Ishikawa (cell line): ENCODE results near the gene HSF5.

Source experiments
- CEBPB ChIP-seq: IDR thresholded peaks from 2 replicates; pipeline ENCODE4 v1.6.1; 2012
- CREB1 ChIP-seq: IDR thresholded peaks from 2 replicates; pipeline ENCODE4 v1.6.1; 2012; ENCODE audit warnings: low read depth
- EGR1 ChIP-seq: IDR thresholded peaks from 2 replicates; pipeline ENCODE4 v1.6.1; 2012
- EP300 ChIP-seq: IDR thresholded peaks from 2 replicates; pipeline ENCODE4 v1.6.1; 2012; ENCODE audit warnings: borderline replicate concordance
- FOXM1 ChIP-seq: IDR thresholded peaks from 2 replicates; pipeline ENCODE4 v1.6.1; 2012; ENCODE audit warnings: low read depth, borderline replicate concordance
- MAX ChIP-seq: IDR thresholded peaks from 2 replicates; pipeline ENCODE4 v1.6.1; 2012
- NFIC ChIP-seq: IDR thresholded peaks from 2 replicates; pipeline ENCODE4 v1.6.1; 2012
- RAD21 ChIP-seq: IDR thresholded peaks from 2 replicates; pipeline ENCODE4 v1.6.1; 2012; ENCODE audit warnings: low read depth
- REST ChIP-seq: IDR thresholded peaks from 2 replicates; pipeline ENCODE4 v1.6.1; 2012; ENCODE audit warnings: low read depth, mild to moderate bottlenecking
- TAF1 ChIP-seq: IDR thresholded peaks from 2 replicates; pipeline ENCODE4 v1.6.1; 2012; ENCODE audit warnings: low read depth, mild to moderate bottlenecking
- TCF12 ChIP-seq: IDR thresholded peaks from 2 replicates; pipeline ENCODE4 v1.6.1; 2012; ENCODE audit warnings: low read depth
- TEAD4 ChIP-seq: IDR thresholded peaks from 2 replicates; pipeline ENCODE4 v1.6.1; 2012
- USF1 ChIP-seq: IDR thresholded peaks from 2 replicates; pipeline ENCODE4 v1.6.1; 2012
- YY1 ChIP-seq: IDR thresholded peaks from 2 replicates; pipeline ENCODE4 v1.6.1; 2012; ENCODE audit warnings: low read depth
- ZBTB7A ChIP-seq: IDR thresholded peaks from 2 replicates; pipeline ENCODE4 v1.6.1; 2012; ENCODE audit warnings: low read depth

HSF5 gene

GRCh38 chr17:58409432-58409831 lies 78.8 kb downstream of the HSF5 start:
- TF ChIP-seq REST (no peak), EP300 (no peak), MAX (no peak), USF1 (no peak), NFIC (no peak), EGR1 (no peak), TEAD4 (no peak), YY1 (no peak), FOXM1 (no peak), CREB1 (no peak), TAF1 (no peak), CEBPB (no peak), TCF12 (no peak), RAD21 (no peak), ZBTB7A (no peak)

DNA sequence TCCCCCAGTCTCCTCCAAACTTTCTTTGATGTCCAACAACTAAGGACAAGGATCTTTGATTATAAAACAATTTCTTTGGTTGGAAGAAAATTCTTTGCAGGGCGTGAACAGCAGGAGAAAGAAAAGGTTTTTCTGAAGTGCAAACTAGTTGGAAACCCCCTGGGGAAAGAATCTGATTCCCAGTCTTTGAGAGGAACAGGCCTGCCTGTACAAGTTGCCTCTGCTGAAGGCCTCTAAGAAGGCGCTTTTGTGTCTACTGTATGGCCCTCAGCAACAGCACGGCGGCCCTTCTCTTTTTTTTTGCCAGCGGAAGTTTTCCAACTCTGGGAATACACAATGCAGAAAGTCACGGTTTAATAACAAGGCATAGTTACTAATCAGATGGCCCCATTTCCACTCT lies 84.9 kb downstream of the HSF5 start:
- TF ChIP-seq TAF1 (no peak), TEAD4 (no peak), FOXM1 (no peak), RAD21 (no peak)

GRCh38 chr17:58402679-58403078 lies 85.5 kb downstream of the HSF5 start:
- TF ChIP-seq TAF1: no peak
- no peak for TF ChIP-seq REST
- no peak for TF ChIP-seq EGR1
- TF ChIP-seq CREB1: no peak
- TF ChIP-seq RAD21: no peak
- no peak for TF ChIP-seq ZBTB7A
- TF ChIP-seq FOXM1: no peak
- no peak for TF ChIP-seq NFIC
- TF ChIP-seq TEAD4: peak; percentile 80

DNA sequence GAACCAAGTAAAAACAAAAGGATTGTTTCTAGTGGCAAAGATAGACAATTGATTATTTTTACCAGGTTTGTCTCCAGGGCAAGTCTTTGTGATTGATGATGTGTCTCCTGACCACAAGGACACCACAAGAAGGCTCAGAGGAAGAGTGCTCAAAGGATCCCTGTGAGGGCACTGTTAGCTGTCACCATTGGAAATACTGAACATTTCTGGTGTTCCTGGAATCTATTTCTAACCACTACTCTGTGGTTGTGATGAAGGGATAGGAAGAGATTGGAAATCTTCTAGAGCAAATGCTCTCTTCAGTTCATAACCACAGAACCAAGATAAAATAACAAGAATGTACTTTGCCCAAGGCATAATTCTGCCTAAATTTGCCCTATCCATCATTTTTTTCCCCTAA lies 86.2 kb downstream of the HSF5 start:
- TF ChIP-seq FOXM1 (no peak), REST (no peak), TEAD4 (no peak), ZBTB7A (no peak), MAX (no peak), EGR1 (no peak), RAD21 (no peak), YY1 (no peak), USF1 (no peak), TCF12 (no peak), CEBPB (no peak), CREB1 (no peak), EP300 (no peak), TAF1 (no peak)

DNA sequence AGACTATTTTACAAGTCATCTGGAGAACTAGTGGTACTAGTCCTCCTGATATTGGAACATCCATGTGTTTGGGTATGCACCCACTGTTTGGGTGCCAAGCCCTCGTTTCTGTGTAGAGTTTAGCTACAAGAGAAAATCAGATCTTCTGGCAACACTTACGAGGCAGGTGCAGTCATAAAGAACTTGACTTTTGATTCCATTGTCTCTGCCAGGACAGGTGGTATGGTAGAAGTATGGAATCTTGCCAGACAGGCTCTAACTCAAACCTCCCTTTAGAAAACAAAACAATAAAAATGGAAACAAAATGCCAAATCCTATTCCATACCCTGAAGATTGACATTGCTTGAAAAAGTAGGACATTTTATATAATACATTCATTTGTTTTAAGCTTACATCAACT lies 86.9 kb downstream of the HSF5 start:
- no peak for TF ChIP-seq TEAD4
- peak; percentile 72 for TF ChIP-seq TCF12
- peak; percentile 67 for TF ChIP-seq NFIC
